Choroid plexus epithelial cell (primary cell): Measurements from ENCODE around the gene C17orf50.

ENCODE experiments used
- DNase-seq: peaks from one replicate; pipeline ENCODE4 v3.0.0-alpha.2; 2010; ENCODE audit warnings: low read depth
- H3K4me3 ChIP-seq: 2 replicates; pipeline ENCODE4 v1.5.1; 2011; ENCODE audit warnings: low read depth, mild to moderate bottlenecking, control low read depth, low read length, moderate library complexity
- TF ChIP-seq, protein P1 (sequence below): conservative IDR thresholded peaks from 2 replicates; pipeline ENCODE4 v1.5.1; 2011; ENCODE audit warnings: low read depth, mild to moderate bottlenecking, control low read depth, inconsistent platforms, low read length, moderate library complexity

C17orf50 gene

DNA sequence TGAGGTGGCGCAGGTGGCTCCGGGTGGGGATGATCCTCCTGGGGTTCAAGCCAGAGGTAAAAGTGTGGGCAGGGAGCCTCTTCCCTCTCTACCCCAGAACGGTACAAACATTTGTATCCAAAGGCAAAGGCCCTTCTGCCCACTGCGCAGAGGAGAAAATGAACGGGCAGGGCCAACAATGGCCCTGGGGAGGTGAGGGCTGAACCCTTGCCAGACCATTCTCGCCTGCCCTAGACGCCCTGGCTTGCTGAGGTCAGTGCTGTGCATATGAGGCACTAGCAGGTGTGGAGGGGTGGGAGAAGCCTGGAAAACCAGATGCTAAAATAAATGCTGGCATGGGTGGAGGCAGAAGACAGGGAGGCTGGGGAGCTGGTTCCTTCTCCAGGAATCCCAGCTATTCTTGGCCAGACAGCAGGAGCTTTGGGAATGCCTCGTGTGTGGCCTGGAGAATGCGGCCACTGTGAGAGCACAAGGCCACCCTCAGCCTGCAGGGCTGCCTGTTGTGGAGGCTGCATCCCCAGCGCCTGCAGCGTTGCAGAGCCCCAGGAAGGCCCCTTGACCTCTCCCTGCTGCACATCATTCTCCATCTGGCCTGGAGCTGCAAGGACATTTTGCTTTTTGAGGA, 4.5 kb downstream of the C17orf50 start:
- TF ChIP-seq, protein P1, sequence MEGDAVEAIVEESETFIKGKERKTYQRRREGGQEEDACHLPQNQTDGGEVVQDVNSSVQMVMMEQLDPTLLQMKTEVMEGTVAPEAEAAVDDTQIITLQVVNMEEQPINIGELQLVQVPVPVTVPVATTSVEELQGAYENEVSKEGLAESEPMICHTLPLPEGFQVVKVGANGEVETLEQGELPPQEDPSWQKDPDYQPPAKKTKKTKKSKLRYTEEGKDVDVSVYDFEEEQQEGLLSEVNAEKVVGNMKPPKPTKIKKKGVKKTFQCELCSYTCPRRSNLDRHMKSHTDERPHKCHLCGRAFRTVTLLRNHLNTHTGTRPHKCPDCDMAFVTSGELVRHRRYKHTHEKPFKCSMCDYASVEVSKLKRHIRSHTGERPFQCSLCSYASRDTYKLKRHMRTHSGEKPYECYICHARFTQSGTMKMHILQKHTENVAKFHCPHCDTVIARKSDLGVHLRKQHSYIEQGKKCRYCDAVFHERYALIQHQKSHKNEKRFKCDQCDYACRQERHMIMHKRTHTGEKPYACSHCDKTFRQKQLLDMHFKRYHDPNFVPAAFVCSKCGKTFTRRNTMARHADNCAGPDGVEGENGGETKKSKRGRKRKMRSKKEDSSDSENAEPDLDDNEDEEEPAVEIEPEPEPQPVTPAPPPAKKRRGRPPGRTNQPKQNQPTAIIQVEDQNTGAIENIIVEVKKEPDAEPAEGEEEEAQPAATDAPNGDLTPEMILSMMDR = no peak
- DNase-seq = no peak
- H3K4me3 ChIP-seq = no peak overlapping the region

DNA sequence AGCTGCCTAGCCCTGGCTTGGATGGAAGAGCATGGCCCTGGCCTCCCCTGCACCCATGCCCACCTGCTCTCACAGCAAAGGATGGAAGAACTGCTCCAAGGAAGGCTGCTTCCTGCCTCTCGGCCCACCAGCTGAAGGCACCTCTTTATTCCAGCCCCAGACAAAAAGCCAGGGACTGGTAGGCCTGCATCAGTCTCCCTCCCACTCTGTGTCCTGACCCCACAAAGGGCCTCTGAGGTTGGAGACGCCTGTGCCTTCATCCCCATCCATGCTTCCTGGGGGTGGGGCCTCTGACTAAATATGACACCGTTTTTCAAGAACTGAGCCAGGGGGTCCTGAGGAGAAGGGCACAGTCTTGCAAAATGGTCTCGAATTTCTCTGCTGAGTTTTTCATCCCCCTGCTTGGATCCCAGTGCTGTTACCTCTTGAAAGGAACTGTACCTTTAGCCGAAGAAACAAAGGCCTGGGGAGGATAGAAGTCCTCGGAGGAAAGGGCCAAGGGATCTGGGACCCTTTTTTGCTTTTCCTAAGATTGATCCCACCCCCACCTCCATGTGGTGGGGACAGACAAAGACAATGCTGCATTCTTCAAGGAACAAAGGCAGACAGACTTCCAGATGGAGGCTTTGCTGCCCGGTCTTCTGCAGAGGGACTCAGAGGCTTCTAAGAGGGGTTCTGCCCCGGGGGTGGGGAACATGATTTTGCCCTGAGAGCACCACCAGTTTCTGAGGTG, 5.2 kb downstream of the C17orf50 start:
- no peak for DNase-seq
- TF ChIP-seq, protein P1 = no peak
- H3K4me3 ChIP-seq = no peak overlapping the region

DNA sequence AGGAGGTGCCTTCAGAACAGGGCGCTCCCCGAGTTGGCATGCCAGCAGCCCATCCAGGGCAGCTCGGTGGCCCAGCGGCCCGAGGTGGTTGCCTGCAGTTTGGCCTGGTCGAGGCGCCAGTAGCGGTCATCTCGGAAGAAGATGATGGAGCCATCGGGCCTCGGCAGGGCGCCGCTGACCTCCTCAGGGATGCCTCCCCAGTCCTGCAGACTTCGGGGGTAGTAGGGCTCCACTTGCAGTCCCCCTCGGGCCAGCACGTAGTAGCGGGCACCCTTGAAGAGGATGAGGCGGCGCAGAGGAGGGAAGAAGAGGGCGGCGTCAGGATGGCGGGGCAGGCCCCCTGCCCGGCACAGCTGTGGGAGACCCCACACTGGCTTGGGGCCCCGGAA, 5.8 kb downstream of the C17orf50 start:
- no peak overlapping the region for H3K4me3 ChIP-seq
- no peak for DNase-seq
- TF ChIP-seq, protein P1 = no peak

DNA sequence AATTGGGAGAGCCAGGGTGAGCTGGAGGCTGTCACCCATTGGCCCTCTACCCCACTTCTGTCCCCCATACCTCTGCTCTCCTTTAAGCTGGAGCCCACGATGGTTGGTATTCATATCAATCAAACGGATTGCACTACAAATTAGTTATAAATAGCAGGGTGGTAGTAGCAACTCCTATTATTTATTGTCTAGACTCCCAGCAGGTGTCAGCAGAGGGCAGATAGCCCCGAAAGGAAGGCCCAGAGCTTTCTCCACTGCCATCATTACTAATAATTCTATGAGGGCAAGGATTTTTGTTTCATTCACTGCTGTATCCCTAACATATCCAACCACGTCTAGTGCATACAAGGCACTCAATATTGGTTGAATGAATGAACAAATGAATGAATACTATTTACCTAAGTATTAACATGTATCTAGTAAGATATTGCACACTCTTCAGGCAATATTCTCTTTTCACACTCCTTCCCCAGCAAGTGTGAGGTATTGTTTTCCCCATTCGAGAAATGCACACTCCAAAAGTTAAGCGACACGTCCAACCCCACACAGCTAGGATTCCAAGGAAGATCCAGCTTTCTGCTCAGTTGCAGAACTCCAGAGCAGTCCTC, 6.3 kb downstream of the C17orf50 start:
- TF ChIP-seq, protein P1 = peak; percentile 81
- H3K4me3 ChIP-seq = no peak overlapping the region
- DNase-seq = peak; percentile 71

DNA sequence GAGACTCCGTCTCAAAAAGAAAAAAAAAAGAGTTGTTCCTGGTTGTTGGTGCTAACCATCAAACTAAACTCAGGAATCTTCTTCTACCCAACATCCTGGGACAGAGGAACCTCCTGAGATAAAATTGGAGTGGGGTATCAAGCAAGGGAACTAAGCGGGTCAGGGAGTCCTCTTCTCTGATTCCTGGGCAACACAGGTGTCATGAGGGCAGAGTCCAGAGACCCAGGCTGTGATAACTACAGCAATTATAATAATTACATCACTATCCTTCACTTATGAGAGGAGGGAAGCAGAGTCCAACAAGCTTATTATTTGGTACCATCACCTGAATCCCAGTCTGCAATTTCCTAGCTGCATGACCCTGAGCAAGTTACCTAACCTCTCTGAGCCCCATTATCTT, 8.1 kb downstream of the C17orf50 start:
- no peak for DNase-seq
- TF ChIP-seq, protein P1 = no peak
- H3K4me3 ChIP-seq = no peak overlapping the region

DNA sequence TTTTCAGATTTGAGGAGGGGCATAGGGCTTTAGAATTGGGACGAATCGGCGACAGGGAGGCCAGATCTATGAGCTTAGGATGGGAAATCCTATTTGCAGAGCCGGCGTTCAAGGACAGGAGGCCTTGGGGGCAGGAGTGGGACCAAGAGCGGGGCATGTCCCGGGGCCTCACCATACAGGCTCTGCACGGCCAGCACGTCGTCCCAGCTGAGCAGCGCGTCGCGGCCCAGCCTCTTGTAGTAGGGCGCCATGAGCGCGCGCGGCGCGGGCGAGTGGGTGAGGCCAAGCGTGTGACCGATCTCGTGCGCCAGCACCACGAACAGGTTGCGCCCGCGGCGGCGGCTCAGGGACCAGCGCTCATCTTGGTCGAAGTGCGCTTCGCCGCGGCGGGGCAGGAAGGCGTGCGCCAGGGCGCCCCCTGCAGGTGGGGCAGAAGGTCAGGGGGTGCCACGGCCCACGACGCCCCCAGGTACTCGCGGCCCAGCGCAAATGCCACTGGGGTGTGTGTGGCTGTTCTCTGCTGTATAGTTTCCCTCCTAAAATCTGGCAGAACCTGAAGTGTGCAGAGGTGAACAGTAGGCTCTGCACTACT, 9.3 kb downstream of the C17orf50 start:
- no peak overlapping the region for H3K4me3 ChIP-seq
- DNase-seq = no peak
- TF ChIP-seq, protein P1 = no peak
